K562 (cell line): ENCODE data around the gene RBM28. TPM values are rescaled to one million over a fixed set of nuclear protein-coding genes. Genes with fewer than 3 reads are reported as not detected.

Experiments
- ARHGAP35 ChIP-seq: fragments of 450-650 bp; IDR thresholded peaks from 2 replicates; pipeline ENCODE4 v1.6.1; 2018; ENCODE audit not compliant: partially characterized antibody
- CHCHD3 ChIP-seq: fragments of 250-450 bp; sonication (Bioruptor Pico); IDR thresholded peaks from 2 replicates; pipeline ENCODE4 v2.1.2; 2022; ENCODE audit warnings: mild to moderate bottlenecking
- CHD4 ChIP-seq: fragments of 200-600 bp; sonication (generic); IDR thresholded peaks from 3 replicates; pipeline ENCODE4 v1.6.1; 2012; ENCODE audit warnings: low read depth, mild to moderate bottlenecking, mixed read lengths, low read length, inconsistent platforms; ENCODE audit not compliant: insufficient read depth, insufficient replicate concordance, poor library complexity, severe bottlenecking
- E2F3 ChIP-seq: fragments of 250-450 bp; sonication (Bioruptor Pico); IDR thresholded peaks from 2 replicates; pipeline ENCODE4 v1.4.0; 2020; ENCODE audit warnings: mild to moderate bottlenecking
- E2F5 ChIP-seq: sonication (generic); formaldehyde crosslinking; IDR thresholded peaks from 2 replicates; pipeline ENCODE4 v1.8.0; 2022; ENCODE audit warnings: mild to moderate bottlenecking, missing genetic modification reagents
- EZH2 ChIP-seq: IDR thresholded peaks from 2 replicates; pipeline ENCODE4 v1.6.1; 2012; ENCODE audit warnings: low read depth, mild to moderate bottlenecking, inconsistent platforms, low read length, borderline replicate concordance
- FIP1L1 ChIP-seq: fragments of 200-400 bp; formaldehyde crosslinking; IDR thresholded peaks from 2 replicates; pipeline ENCODE4 v1.6.1; 2018; ENCODE audit warnings: mild to moderate bottlenecking, low read depth, low read length; ENCODE audit not compliant: poor library complexity, severe bottlenecking
- HMG20B ChIP-seq: fragments of 250-450 bp; sonication (Bioruptor Pico); IDR thresholded peaks from 2 replicates; pipeline ENCODE4 v1.5.0; 2021; ENCODE audit warnings: mild to moderate bottlenecking
- HMGN3 ChIP-seq: IDR thresholded peaks from 2 replicates; pipeline ENCODE4 v1.6.1; 2011; ENCODE audit warnings: borderline replicate concordance, low read depth, mild to moderate bottlenecking, mixed read lengths, low read length; ENCODE audit not compliant: insufficient read length; ENCODE audit errors: extremely low read depth
- KDM1A ChIP-seq, 2 experiments: fragments of 450-650 bp; IDR thresholded peaks; 2 replicates each; pipeline ENCODE4 v1.6.1; 2016; ENCODE audit warnings: mild to moderate bottlenecking in 2 of 2
- KLF16 ChIP-seq: IDR thresholded peaks from 2 replicates; pipeline ENCODE4 v1.6.1; 2016; ENCODE audit warnings: antibody characterized with exemption
- NCOA2 ChIP-seq, 2 experiments: fragments of 450-650 bp; IDR thresholded peaks; 2 replicates each; pipeline ENCODE4 v1.6.1; 2018; ENCODE audit warnings: mild to moderate bottlenecking in 2 of 2, moderate library complexity in 1 of 2; ENCODE audit not compliant: partially characterized antibody in 2 of 2
- PHB ChIP-seq: fragments of 250-450 bp; sonication (Bioruptor Pico); IDR thresholded peaks from 2 replicates; pipeline ENCODE4 v1.5.0; 2021
- PHB2 ChIP-seq: fragments of 450-650 bp; IDR thresholded peaks from 2 replicates; pipeline ENCODE4 v1.6.1; 2017; ENCODE audit warnings: low read depth
- POLR2A ChIP-seq: fragments of 450-650 bp; conservative IDR thresholded peaks from 2 replicates; pipeline ENCODE4 v1.6.1; 2016
- RUNX1 ChIP-seq: sonication (generic); IDR thresholded peaks from 2 replicates; pipeline ENCODE4 v1.6.1; 2016; ENCODE audit warnings: antibody characterized with exemption, low read depth
- SETDB1 ChIP-seq: IDR thresholded peaks from one replicate; pipeline ENCODE4 v1.6.1; 2012; ENCODE audit warnings: low read length, control low read depth, inconsistent platforms
- SP1 ChIP-seq: sonication (generic); formaldehyde crosslinking; IDR thresholded peaks from 2 replicates; pipeline ENCODE4 v1.8.1; 2022; ENCODE audit warnings: mild to moderate bottlenecking, missing genetic modification reagents
- TAL1 ChIP-seq: fragments of 450-650 bp; IDR thresholded peaks from 2 replicates; pipeline ENCODE4 v1.6.1; 2016; ENCODE audit warnings: mild to moderate bottlenecking
- TFAP4 ChIP-seq: sonication (generic); formaldehyde crosslinking; IDR thresholded peaks from 2 replicates; pipeline ENCODE4 v1.8.0; 2022; ENCODE audit warnings: missing genetic modification reagents, mild to moderate bottlenecking, moderate library complexity, borderline replicate concordance
- YBX1 ChIP-seq: fragments of 450-650 bp; IDR thresholded peaks from 2 replicates; pipeline ENCODE4 v1.7.1; 2016; ENCODE audit warnings: mild to moderate bottlenecking
- ZBTB1 ChIP-seq: sonication (generic); formaldehyde crosslinking; IDR thresholded peaks from 2 replicates; pipeline ENCODE4 v1.8.1; 2023; ENCODE audit warnings: missing genetic modification reagents, low read depth, mild to moderate bottlenecking, borderline replicate concordance
- ZNF212 ChIP-seq: fragments of 450-650 bp; formaldehyde crosslinking; IDR thresholded peaks from 2 replicates; pipeline ENCODE4 v1.4.0; 2020; ENCODE audit warnings: mild to moderate bottlenecking
- ZNF609 ChIP-seq: sonication (generic); formaldehyde crosslinking; IDR thresholded peaks from 2 replicates; pipeline ENCODE4 v1.8.1; 2023; ENCODE audit warnings: missing genetic modification reagents, mild to moderate bottlenecking, borderline replicate concordance
- polyA plus RNA-seq, 8 experiments: library from polyadenylated mRNA; depleted of rRNA in 4 of 8; stranded (reverse) in 5 of 8; unstranded in 3 of 8; fragments of >200 nt; fragmentation: Nextera tagmentation in 2 of 8; fragmentation: Illumina TruSeq in 1 of 8; extraction: Ambion mirVana in 2 of 8; extraction: Trizol in 1 of 8; gene quantifications; 2 replicates each; pipeline versions ENCODE4 v1.2.1 to v1.2.3, GENCODE V29; 2011 to 2014; ENCODE audit warnings: inconsistent platforms in 1 of 8, missing spikeins in 1 of 8
- total RNA-seq, 7 experiments: library from RNA; depleted of rRNA in 6 of 7; stranded (reverse); fragments of >200 nt in 6 of 7; fragmentation: Illumina TruSeq in 2 of 7; extraction: Trizol in 2 of 7; gene quantifications; 2 replicates each; pipeline versions ENCODE4 v1.2.1 to v1.2.3, GENCODE V29; 2011 to 2021; ENCODE audit warnings: low replicate concordance in 1 of 7

Gene RBM28
- total and polyA plus RNA-seq, 9 of the 15 experiments (the other 6 are each of a cell fraction or from before 2014, with no cell fraction given) = 65.8 to 213 (median 138) TPM

- TF ChIP-seq TFAP4 (peak; percentile 97), KLF16 (no peak), ZNF212 (no peak), RUNX1 (no peak; the same call in 1 of the 2 replicates), ARHGAP35 (no peak), E2F3 (CRISPR knock-in tag) (no peak), ZBTB1 (CRISPR knock-in tag) (peak; percentile 86), FIP1L1 (peak; percentile 69), ZNF609 (peak; percentile 93), HMGN3 (peak; percentile 76), CHCHD3 (CRISPR knock-in tag) (no peak), CHD4 (no peak), EZH2 (no peak), PHB2 (no peak), POLR2A (peak; percentile 99), KDM1A (IDR thresholded peaks at IDR 0.05) (no peak), YBX1 (no peak), E2F5 (CRISPR knock-in tag) (peak; percentile 97), PHB (no peak), SP1 (peak; percentile 94), TAL1 (0 out of 2 replicates have a peak, but pooled peaks have one; percentile 6), HMG20B (CRISPR knock-in tag) (no peak), NCOA2 (IDR thresholded peaks at IDR 0.05; ENCODE audit: partially characterized antibody in 2 of 2) (no peak), SETDB1 (no peak)
Observed at GRCh38 chr7:128343554-128344430, at the start of gene RBM28 (continued).
